NCI-H2227 treated with DMSO at 0.1 percent for 48 hours (cell line): Measurements from ENCODE around the gene IGSF23.

ENCODE experiments used
- DNase-seq: peaks from one replicate; lab custom pipeline; 2025; lab: John Stamatoyannopoulos, UW

IGSF23 gene

GRCh38 chr19:44613295-44614178 is at the start of gene IGSF23:
Gene IGSF23 (plus strand): TSS chr19:44613563. CDS start chr19:44613646, 83 bp downstream.
- DNase-seq, result no peak

- DNase-seq, result no peak
Observed at GRCh38 chr19:44566984-44567383, 46.4 kb upstream of the IGSF23 start.

- DNase-seq, result no peak
Observed at GRCh38 chr19:44567745-44568144, 45.6 kb upstream of the IGSF23 start.

- DNase-seq, result no peak
Observed at GRCh38 chr19:44570603-44570983, 42.8 kb upstream of the IGSF23 start.

GRCh38 chr19:44570984-44571684 is 42.2 kb upstream of the IGSF23 start:
- DNase-seq, result peak; percentile 9

- no peak for DNase-seq
Observed at GRCh38 chr19:44571830-44572580, 41.4 kb upstream of the IGSF23 start.

- DNase-seq, result no peak
Observed at GRCh38 chr19:44572581-44572900, 40.8 kb upstream of the IGSF23 start.

- DNase-seq, result no peak
Observed at GRCh38 chr19:44573183-44573582, 40.2 kb upstream of the IGSF23 start.

GRCh38 chr19:44573627-44574026 is 39.7 kb upstream of the IGSF23 start:
- no peak for DNase-seq

GRCh38 chr19:44574186-44574950 is 39.0 kb upstream of the IGSF23 start:
- no peak for DNase-seq

- DNase-seq, result no peak
Observed at GRCh38 chr19:44575116-44575700, 38.2 kb upstream of the IGSF23 start.

GRCh38 chr19:44576843-44577565 is 36.4 kb upstream of the IGSF23 start:
- no peak for DNase-seq

GRCh38 chr19:44577566-44577874 is 35.8 kb upstream of the IGSF23 start:
- no peak for DNase-seq

- no peak for DNase-seq
Observed at GRCh38 chr19:44579663-44580365, 33.5 kb upstream of the IGSF23 start.

- no peak for DNase-seq
Observed at GRCh38 chr19:44580366-44580895, 32.9 kb upstream of the IGSF23 start.

GRCh38 chr19:44581288-44581687 is 32.1 kb upstream of the IGSF23 start:
- no peak for DNase-seq

GRCh38 chr19:44582581-44583265 is 30.6 kb upstream of the IGSF23 start:
- no peak for DNase-seq

- DNase-seq, result no peak
Observed at GRCh38 chr19:44585371-44586133, 27.8 kb upstream of the IGSF23 start.
